ENCODE measurements around the gene BOLA2B. TPM values are rescaled to one million over a fixed set of nuclear protein-coding genes. Genes with fewer than 3 reads are reported as not detected.

BOLA2B gene
- total and polyA plus RNA-seq, 2 experiments from 2014 or later = 350 to 659 TPM

Small RNAs within 50 kb of the gene (small RNA-seq; reads per million reads assigned to genes)
- gene AC106782.4 (ENCODE audit: low replicate concordance) = not detected

Other genes starting within 250 kb of the BOLA2B start
- gene TMEM219, start 231.6 kb downstream of the BOLA2B start, total RNA-seq (2014; rRNA removed; shearing (Covaris generic)) = 39.2 and 50.0 TPM in 2 replicates
- gene TMEM219, start 231.6 kb downstream of the BOLA2B start, polyA plus RNA-seq (2016; fragmentation: Nextera tagmentation; extraction: Ambion mirVana) = 81.5 and 82.3 TPM in 2 replicates
- gene TAOK2, start 219.8 kb downstream of the BOLA2B start, total RNA-seq (2014; rRNA removed; shearing (Covaris generic)) = 36.5 and 45.2 TPM in 2 replicates
- 8.8 and 10.1 TPM in 2 replicates for gene TAOK2, start 219.8 kb downstream of the BOLA2B start, polyA plus RNA-seq (2016; fragmentation: Nextera tagmentation; extraction: Ambion mirVana)
- 10.4 and 13.4 TPM in 2 replicates for gene HIRIP3, start 198.0 kb downstream of the BOLA2B start, total RNA-seq (2014; rRNA removed; shearing (Covaris generic))
- 18.5 and 19.1 TPM in 2 replicates for gene HIRIP3, start 198.0 kb downstream of the BOLA2B start, polyA plus RNA-seq (2016; fragmentation: Nextera tagmentation; extraction: Ambion mirVana)
- 71.0 and 92.8 TPM in 2 replicates for gene INO80E, start 197.4 kb downstream of the BOLA2B start, total RNA-seq (2014; rRNA removed; shearing (Covaris generic))
- 66.0 and 66.2 TPM in 2 replicates for gene INO80E, start 197.4 kb downstream of the BOLA2B start, polyA plus RNA-seq (2016; fragmentation: Nextera tagmentation; extraction: Ambion mirVana)
- 7.5 and 10.0 TPM in 2 replicates for gene DOC2A, start 182.6 kb downstream of the BOLA2B start, total RNA-seq (2014; rRNA removed; shearing (Covaris generic))
- 9.8 and 10.4 TPM in 2 replicates for gene DOC2A, start 182.6 kb downstream of the BOLA2B start, polyA plus RNA-seq (2016; fragmentation: Nextera tagmentation; extraction: Ambion mirVana)
- gene C16orf92, start 170.5 kb downstream of the BOLA2B start, total RNA-seq (2014; rRNA removed; shearing (Covaris generic)) = not detected in 2 replicates
- gene C16orf92, start 170.5 kb downstream of the BOLA2B start, polyA plus RNA-seq (2016; fragmentation: Nextera tagmentation; extraction: Ambion mirVana) = 0.34 and 0.56 TPM in 2 replicates
- 28.2 and 37.4 TPM in 2 replicates for gene TLCD3B, start 162.4 kb downstream of the BOLA2B start, total RNA-seq (2014; rRNA removed; shearing (Covaris generic))
- 14.2 and 16.3 TPM in 2 replicates for gene TLCD3B, start 162.4 kb downstream of the BOLA2B start, polyA plus RNA-seq (2016; fragmentation: Nextera tagmentation; extraction: Ambion mirVana)
- 1,113 and 1,306 TPM in 2 replicates for gene ALDOA, start 127.9 kb downstream of the BOLA2B start, total RNA-seq (2014; rRNA removed; shearing (Covaris generic))
- 1,054 and 1,067 TPM in 2 replicates for gene ALDOA, start 127.9 kb downstream of the BOLA2B start, polyA plus RNA-seq (2016; fragmentation: Nextera tagmentation; extraction: Ambion mirVana)
- gene PPP4C, start 117.7 kb downstream of the BOLA2B start, total RNA-seq (2014; rRNA removed; shearing (Covaris generic)) = 108 and 120 TPM in 2 replicates
- 169 and 170 TPM in 2 replicates for gene PPP4C, start 117.7 kb downstream of the BOLA2B start, polyA plus RNA-seq (2016; fragmentation: Nextera tagmentation; extraction: Ambion mirVana)
- 1.1 and 2.3 TPM in 2 replicates for gene TBX6, start 101.7 kb downstream of the BOLA2B start, total RNA-seq (2014; rRNA removed; shearing (Covaris generic))
- 1.9 and 2.4 TPM in 2 replicates for gene TBX6, start 101.7 kb downstream of the BOLA2B start, polyA plus RNA-seq (2016; fragmentation: Nextera tagmentation; extraction: Ambion mirVana)
- gene YPEL3, start 97.5 kb downstream of the BOLA2B start, total RNA-seq (2014; rRNA removed; shearing (Covaris generic)) = 21.8 and 27.8 TPM in 2 replicates
- gene YPEL3, start 97.5 kb downstream of the BOLA2B start, polyA plus RNA-seq (2016; fragmentation: Nextera tagmentation; extraction: Ambion mirVana) = 81.7 and 86.1 TPM in 2 replicates
- 0.94 TPM in 1 of 2 replicates, not detected in the other for gene GDPD3, start 80.1 kb downstream of the BOLA2B start, total RNA-seq (2014; rRNA removed; shearing (Covaris generic))
- gene GDPD3, start 80.1 kb downstream of the BOLA2B start, polyA plus RNA-seq (2016; fragmentation: Nextera tagmentation; extraction: Ambion mirVana) = 1.1 and 1.4 TPM in 2 replicates
- 14.5 and 22.4 TPM in 2 replicates for gene MAPK3, start 70.4 kb downstream of the BOLA2B start, total RNA-seq (2014; rRNA removed; shearing (Covaris generic))
- gene MAPK3, start 70.4 kb downstream of the BOLA2B start, polyA plus RNA-seq (2016; fragmentation: Nextera tagmentation; extraction: Ambion mirVana) = 17.9 and 19.7 TPM in 2 replicates
- 17.9 and 23.5 TPM in 2 replicates for gene CORO1A, start 10.1 kb downstream of the BOLA2B start, total RNA-seq (2014; rRNA removed; shearing (Covaris generic))
- gene CORO1A, start 10.1 kb downstream of the BOLA2B start, polyA plus RNA-seq (2016; fragmentation: Nextera tagmentation; extraction: Ambion mirVana) = 10.2 and 13.8 TPM in 2 replicates
- gene SLX1A, start 209 bp upstream of the BOLA2B start, total RNA-seq (2014; rRNA removed; shearing (Covaris generic)) = 27.3 and 29.5 TPM in 2 replicates
- 97.5 and 112 TPM in 2 replicates for gene SLX1A, start 209 bp upstream of the BOLA2B start, polyA plus RNA-seq (2016; fragmentation: Nextera tagmentation; extraction: Ambion mirVana)
- gene SULT1A3, start 5.6 kb upstream of the BOLA2B start, total RNA-seq (2014; rRNA removed; shearing (Covaris generic)) = 2.8 and 11.2 TPM in 2 replicates
- gene SULT1A3, start 5.6 kb upstream of the BOLA2B start, polyA plus RNA-seq (2016; fragmentation: Nextera tagmentation; extraction: Ambion mirVana) = 17.4 and 19.5 TPM in 2 replicates
- gene NPIPB13, start 54.8 kb upstream of the BOLA2B start, total RNA-seq (2014; rRNA removed; shearing (Covaris generic)) = 2.2 and 7.6 TPM in 2 replicates
- gene NPIPB13, start 54.8 kb upstream of the BOLA2B start, polyA plus RNA-seq (2016; fragmentation: Nextera tagmentation; extraction: Ambion mirVana) = 5.7 and 7.5 TPM in 2 replicates
- 33.9 and 38.7 TPM in 2 replicates for gene CD2BP2, start 161.6 kb upstream of the BOLA2B start, total RNA-seq (2014; rRNA removed; shearing (Covaris generic))
- gene CD2BP2, start 161.6 kb upstream of the BOLA2B start, polyA plus RNA-seq (2016; fragmentation: Nextera tagmentation; extraction: Ambion mirVana) = 21.0 and 23.1 TPM in 2 replicates
- gene TBC1D10B, start 176.8 kb upstream of the BOLA2B start, total RNA-seq (2014; rRNA removed; shearing (Covaris generic)) = 19.6 and 30.8 TPM in 2 replicates
- 13.3 TPM in 2 replicates for gene TBC1D10B, start 176.8 kb upstream of the BOLA2B start, polyA plus RNA-seq (2016; fragmentation: Nextera tagmentation; extraction: Ambion mirVana)
- not detected in 2 replicates for gene MYL11, start 181.1 kb upstream of the BOLA2B start, total RNA-seq (2014; rRNA removed; shearing (Covaris generic))
- 3.5 and 7.3 TPM in 2 replicates for gene MYL11, start 181.1 kb upstream of the BOLA2B start, polyA plus RNA-seq (2016; fragmentation: Nextera tagmentation; extraction: Ambion mirVana)
- gene SEPTIN1, start 188.9 kb upstream of the BOLA2B start, total RNA-seq (2014; rRNA removed; shearing (Covaris generic)) = 0.21 and 0.35 TPM in 2 replicates
- 3.3 and 3.9 TPM in 2 replicates for gene SEPTIN1, start 188.9 kb upstream of the BOLA2B start, polyA plus RNA-seq (2016; fragmentation: Nextera tagmentation; extraction: Ambion mirVana)
- gene ZNF48, start 201.8 kb upstream of the BOLA2B start, total RNA-seq (2014; rRNA removed; shearing (Covaris generic)) = 37.9 and 44.3 TPM in 2 replicates
- gene ZNF48, start 201.8 kb upstream of the BOLA2B start, polyA plus RNA-seq (2016; fragmentation: Nextera tagmentation; extraction: Ambion mirVana) = 4.8 and 6.2 TPM in 2 replicates
- gene ZNF771, start 213.9 kb upstream of the BOLA2B start, total RNA-seq (2014; rRNA removed; shearing (Covaris generic)) = 12.0 and 16.1 TPM in 2 replicates
- 10.8 and 12.7 TPM in 2 replicates for gene ZNF771, start 213.9 kb upstream of the BOLA2B start, polyA plus RNA-seq (2016; fragmentation: Nextera tagmentation; extraction: Ambion mirVana)
- 46.1 and 54.1 TPM in 2 replicates for gene DCTPP1, start 236.4 kb upstream of the BOLA2B start, total RNA-seq (2014; rRNA removed; shearing (Covaris generic))
- gene DCTPP1, start 236.4 kb upstream of the BOLA2B start, polyA plus RNA-seq (2016; fragmentation: Nextera tagmentation; extraction: Ambion mirVana) = 51.7 and 58.3 TPM in 2 replicates

All from GM23338 (cell line).